ENCODE data around the gene WNT3A. TPM values are rescaled to one million over a fixed set of nuclear protein-coding genes. Genes with fewer than 3 reads are reported as not detected.

Gene WNT3A
- total RNA-seq, 6 experiments from 2014 or later, result not detected

GRCh38 chr1:228082214-228082917 is 75.6 kb downstream of the WNT3A start, which contains the start of gene ARF1:
TSS of gene ARF1 (plus strand) at chr1:228082708. CDS start at chr1:228097115, 14,407 bp downstream.
- no CpG with 5 or more reads among the region's 87 CpGs for WGBS (ENCODE audit: insufficient coverage, low coverage, low lambda C conversion rate, missing lambda C conversion rate)
- TF ChIP-seq POLR2A (IDR thresholded peaks at IDR 0.05) (peak; percentile 88), CTCF (IDR thresholded peaks at IDR 0.05) (peak in 2 of 4 donors; percentile 18 to 43)
- ATAC-seq (peak; percentile 89 to 95 (median 92)), DNase-seq (peak; percentile 94 to 95 (median 95))
- H3K27me3 ChIP-seq, result no peaks in the 10 kb centered on the region
- intact Hi-C loops (cut with DNase I), result no loop called here
- H3K4me1 ChIP-seq, result peaks cover 0 to 45% (median 20%) of the 10 kb centered on the region in 4 donors
- peak within 1 kb of the TSS; percentile 100 for H3K27ac ChIP-seq
- H3K4me3 ChIP-seq, result peak within 1 kb of the TSS; percentile 82 to 99 (median 98)
- no peaks in the 10 kb centered on the region for H3K36me3 ChIP-seq
- no peaks in the 10 kb centered on the region for H3K9me3 ChIP-seq

DNA sequence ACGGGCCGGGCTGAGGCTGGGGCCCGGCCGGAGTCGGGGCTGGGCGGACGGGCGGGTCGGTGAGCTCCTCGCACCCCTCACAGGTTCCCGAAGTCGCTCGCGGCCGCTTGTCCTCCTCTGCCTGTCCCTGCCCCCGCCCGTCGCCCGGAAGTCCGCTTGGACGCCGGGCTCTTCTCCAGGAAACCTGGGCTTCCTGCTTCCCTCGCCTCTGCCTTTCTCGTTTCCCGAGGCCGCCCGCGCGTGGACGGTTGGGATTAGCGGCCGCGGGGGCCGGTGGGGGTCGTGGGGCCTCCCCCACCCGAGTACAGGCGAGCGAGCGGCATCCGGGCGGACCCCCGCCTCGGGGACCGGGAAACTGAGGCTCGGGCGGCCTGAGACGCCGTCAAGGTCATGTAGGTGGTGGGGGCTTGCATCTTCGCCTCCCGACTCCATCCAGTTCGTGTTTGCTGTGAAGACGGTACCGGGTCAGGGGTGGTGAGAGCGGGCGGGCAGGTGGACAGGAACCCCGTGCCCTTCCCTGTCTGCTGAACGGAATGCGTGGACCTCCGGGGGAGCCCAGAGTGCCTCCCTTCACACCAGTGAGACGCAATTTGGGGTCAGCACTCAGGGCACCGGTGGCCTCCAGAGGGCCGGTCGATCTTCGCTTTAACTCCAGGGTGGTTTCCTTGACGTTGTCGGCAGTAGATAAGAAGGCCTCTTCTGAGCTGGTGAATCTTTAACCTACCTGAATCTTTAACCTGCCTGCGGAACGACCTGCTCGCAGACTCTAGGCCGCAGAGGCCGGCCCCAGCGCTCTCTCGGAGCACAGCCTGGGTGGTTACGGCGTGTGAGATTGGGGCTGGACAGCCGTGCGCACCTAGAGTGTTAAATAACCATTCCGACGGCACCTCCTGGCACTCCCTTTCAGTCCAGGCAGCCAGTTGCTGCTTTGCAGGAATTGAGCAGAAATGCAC is 76.4 kb downstream of the WNT3A start:
- H3K4me1 ChIP-seq, result peaks cover 0 to 53% (median 24%) of the 10 kb centered on the region in 4 donors
- H3K27ac ChIP-seq, result peak overlapping the region; percentile 100
- H3K9me3 ChIP-seq, result no peaks in the 10 kb centered on the region
- WGBS (ENCODE audit: insufficient coverage, low coverage, low lambda C conversion rate, missing lambda C conversion rate), result under 1% methylated on average over 36 of the region's 79 CpGs
- H3K36me3 ChIP-seq, result no peaks in the 10 kb centered on the region
- TF ChIP-seq CTCF (IDR thresholded peaks at IDR 0.05) (no peak), POLR2A (IDR thresholded peaks at IDR 0.05) (peak; percentile 46)
- ATAC-seq, result peak; percentile 13 to 54 (median 30)
- peak; percentile 71 to 80 (median 77) for DNase-seq
- peak overlapping the region; percentile 82 to 99 (median 98) for H3K4me3 ChIP-seq
- no peaks in the 10 kb centered on the region for H3K27me3 ChIP-seq
- intact Hi-C loops (cut with DNase I), result no loop called here

- Histone ChIP-seq H3K27ac (peak overlapping the region; percentile 100), H3K27me3 (no peaks in the 10 kb centered on the region), H3K4me1 (peaks cover 0 to 60% (median 27%) of the 10 kb centered on the region in 4 donors), H3K4me3 (peak overlapping the region; percentile 82 to 99 (median 98)), H3K36me3 (peaks cover 0 to 3% (median 0%) of the 10 kb centered on the region in 4 donors), H3K9me3 (no peaks in the 10 kb centered on the region)
- intact Hi-C loops (cut with DNase I), result no loop called here
- TF ChIP-seq CTCF (IDR thresholded peaks at IDR 0.05), result no peak
- TF ChIP-seq POLR2A (IDR thresholded peaks at IDR 0.05), result no peak
- DNase-seq (peak in 2 of 3 donors; percentile 39 to 61), ATAC-seq (peak; percentile 0 to 10 (median 5))
- 0% methylated on average over 9 of the region's 17 CpGs for WGBS (ENCODE audit: insufficient coverage, low coverage, low lambda C conversion rate, missing lambda C conversion rate)
These were observed 77.1 kb downstream of the WNT3A start for GRCh38 chr1:228083871-228084278.

DNA sequence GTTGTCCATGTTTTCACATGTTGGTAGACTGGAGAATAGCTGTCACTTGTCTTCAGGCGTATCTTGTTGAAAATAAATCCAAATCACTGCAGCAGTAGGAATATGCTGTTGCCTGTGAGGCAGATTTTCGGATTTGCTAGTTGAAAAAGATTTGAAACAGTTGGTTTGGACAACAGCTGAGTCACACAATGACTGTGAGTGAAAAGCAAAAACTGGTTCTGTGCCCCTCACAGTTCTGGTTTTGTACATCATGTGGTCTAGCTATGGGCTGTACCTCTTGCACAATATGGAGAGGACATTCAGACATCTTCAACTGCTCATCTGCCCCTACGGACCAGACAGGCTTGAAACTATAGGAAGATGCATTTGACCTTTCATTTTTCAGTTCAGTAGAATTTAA is 77.5 kb downstream of the WNT3A start:
- Histone ChIP-seq H3K4me1 (peaks cover 0 to 64% (median 30%) of the 10 kb centered on the region in 4 donors), H3K9me3 (no peaks in the 10 kb centered on the region), H3K27ac (peak overlapping the region; percentile 100), H3K36me3 (peaks cover 0 to 3% (median 0%) of the 10 kb centered on the region in 4 donors), H3K4me3 (peak overlapping the region; percentile 82 to 99 (median 98)), H3K27me3 (no peaks in the 10 kb centered on the region)
- peak in 1 of 3 donors; percentile 5 for DNase-seq
- intact Hi-C loops (cut with DNase I), result no loop called here
- TF ChIP-seq CTCF (IDR thresholded peaks at IDR 0.05) (no peak), POLR2A (IDR thresholded peaks at IDR 0.05) (no peak)
- ATAC-seq, result peak in 1 of 4 donors; percentile 24
- WGBS (ENCODE audit: insufficient coverage, low coverage, low lambda C conversion rate, missing lambda C conversion rate), result 0% methylated on average over 3 of the region's 3 CpGs

All from right lobe of liver (tissue), 6 donors.